Measurements from ENCODE around the gene MGMT. TPM values are rescaled to one million over a fixed set of nuclear protein-coding genes. Genes with fewer than 3 reads are reported as not detected.

Gene MGMT
- total and polyA plus RNA-seq, 8 donors, result 1.2 to 37.8 (median 21.3) TPM

DNA sequence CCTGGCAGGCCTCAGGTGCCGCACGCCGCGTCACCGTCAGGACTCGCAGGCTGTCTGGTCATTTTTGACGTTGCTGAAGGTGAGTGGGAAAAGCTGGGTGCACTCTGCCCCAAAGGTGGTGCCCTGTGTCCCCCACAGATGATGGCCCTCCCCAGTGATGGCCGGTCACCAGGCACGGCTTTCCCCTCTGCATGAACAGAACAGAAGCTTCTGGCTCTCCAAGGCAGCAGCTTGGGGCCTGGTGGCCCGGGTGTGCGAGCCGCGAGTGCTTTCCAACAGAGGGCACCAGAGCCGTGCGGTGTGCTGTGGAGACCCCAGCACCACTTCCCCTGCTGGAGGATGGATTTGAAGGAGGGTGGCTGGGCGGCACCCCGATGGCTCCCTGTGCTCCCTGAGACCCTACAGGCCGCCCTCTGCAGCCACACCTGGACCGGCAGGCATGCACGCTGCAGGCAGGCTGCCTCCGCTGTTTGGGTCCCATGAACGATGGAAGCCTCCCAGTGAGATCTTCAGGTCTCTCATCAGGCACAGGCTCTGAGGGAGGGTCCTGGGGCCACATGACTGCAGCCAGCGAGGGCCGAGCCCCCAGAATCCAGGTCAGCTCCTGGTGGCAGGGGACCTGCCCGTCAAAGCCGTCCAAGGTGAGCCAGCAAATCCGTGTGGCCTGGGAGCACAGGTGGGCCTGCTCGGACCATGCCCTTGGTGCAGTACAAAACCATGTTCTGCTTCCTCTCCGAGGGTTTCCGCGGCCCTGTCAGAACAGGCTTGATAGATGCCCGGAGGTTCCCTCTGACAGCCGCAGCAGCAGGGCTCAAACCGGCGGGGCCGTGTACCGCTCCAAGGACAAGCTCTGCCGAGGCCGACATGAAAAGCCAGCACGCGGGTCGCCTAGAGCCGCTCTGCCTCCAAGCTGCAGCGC, 301.7 kb downstream of the MGMT start:
- intact Hi-C loops (cut with DNase I; ENCODE audit: low total_unique reads), result no loop called here
- 88 to 93% (median 91%) methylated on average over 28 to 44 of the region's 44 CpGs for WGBS, 5 donors
- no peaks in the 10 kb centered on the region for H3K9me3 ChIP-seq
- H3K36me3 ChIP-seq, result peaks cover 5 to 60% (median 23%) of the 10 kb centered on the region in 4 donors
- DNase-seq, result peak in 1 of 2 donors; percentile 22
- H3K4me3 ChIP-seq, result no peak overlapping the region
- H3K27ac ChIP-seq, result no peak overlapping the region
- no peaks in the 10 kb centered on the region for H3K27me3 ChIP-seq
- no peak for TF ChIP-seq POLR2AphosphoS5 (IDR thresholded peaks at IDR 0.05)
- no peak for TF ChIP-seq EP300 (IDR thresholded peaks at IDR 0.05)
- TF ChIP-seq, protein P1, sequence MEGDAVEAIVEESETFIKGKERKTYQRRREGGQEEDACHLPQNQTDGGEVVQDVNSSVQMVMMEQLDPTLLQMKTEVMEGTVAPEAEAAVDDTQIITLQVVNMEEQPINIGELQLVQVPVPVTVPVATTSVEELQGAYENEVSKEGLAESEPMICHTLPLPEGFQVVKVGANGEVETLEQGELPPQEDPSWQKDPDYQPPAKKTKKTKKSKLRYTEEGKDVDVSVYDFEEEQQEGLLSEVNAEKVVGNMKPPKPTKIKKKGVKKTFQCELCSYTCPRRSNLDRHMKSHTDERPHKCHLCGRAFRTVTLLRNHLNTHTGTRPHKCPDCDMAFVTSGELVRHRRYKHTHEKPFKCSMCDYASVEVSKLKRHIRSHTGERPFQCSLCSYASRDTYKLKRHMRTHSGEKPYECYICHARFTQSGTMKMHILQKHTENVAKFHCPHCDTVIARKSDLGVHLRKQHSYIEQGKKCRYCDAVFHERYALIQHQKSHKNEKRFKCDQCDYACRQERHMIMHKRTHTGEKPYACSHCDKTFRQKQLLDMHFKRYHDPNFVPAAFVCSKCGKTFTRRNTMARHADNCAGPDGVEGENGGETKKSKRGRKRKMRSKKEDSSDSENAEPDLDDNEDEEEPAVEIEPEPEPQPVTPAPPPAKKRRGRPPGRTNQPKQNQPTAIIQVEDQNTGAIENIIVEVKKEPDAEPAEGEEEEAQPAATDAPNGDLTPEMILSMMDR (IDR thresholded peaks at IDR 0.05), result no peak
- TF ChIP-seq POLR2A (IDR thresholded peaks at IDR 0.05), result no peak
- H3K4me1 ChIP-seq, result no peaks in the 10 kb centered on the region

DNA sequence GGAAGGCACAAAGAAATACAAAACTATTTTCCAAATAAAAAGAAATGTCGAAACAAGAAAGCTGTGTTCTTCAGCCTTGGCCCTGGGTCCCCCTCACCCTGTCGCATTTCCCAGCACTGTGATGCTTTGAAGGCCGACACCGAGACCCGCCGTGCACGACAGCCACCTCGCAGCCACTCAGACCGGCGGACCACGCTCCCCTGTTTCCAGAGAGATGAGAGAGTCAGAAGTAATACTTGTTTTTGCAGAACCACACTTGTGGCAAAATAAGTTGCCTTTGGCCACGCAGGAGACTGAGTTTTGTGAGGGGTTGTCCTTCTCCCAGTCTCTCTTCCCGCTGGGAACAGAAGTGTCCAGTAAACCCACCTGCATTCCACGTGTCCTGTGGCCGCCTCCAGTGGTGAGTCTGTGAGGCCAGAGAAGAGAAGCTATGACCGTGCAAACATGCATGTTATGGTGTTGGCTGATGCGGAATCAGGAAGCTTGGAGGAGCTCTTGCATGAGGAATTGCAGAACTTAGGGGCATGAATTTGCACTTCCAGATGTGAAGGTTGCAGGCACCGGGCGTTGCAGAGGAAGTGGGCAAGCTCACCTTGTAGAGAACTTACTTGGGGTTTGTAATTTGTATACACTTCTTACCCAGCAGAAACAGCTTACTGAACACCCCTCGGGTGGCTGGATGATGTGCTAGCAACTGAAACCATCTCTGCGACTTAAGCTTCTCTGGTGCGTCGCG, 302.5 kb downstream of the MGMT start:
- TF ChIP-seq EP300 (IDR thresholded peaks at IDR 0.05), result no peak
- TF ChIP-seq POLR2AphosphoS5 (IDR thresholded peaks at IDR 0.05), result no peak
- no peak for TF ChIP-seq POLR2A (IDR thresholded peaks at IDR 0.05)
- TF ChIP-seq, protein P1 (IDR thresholded peaks at IDR 0.05), result no peak
- peak in 1 of 2 donors; percentile 21 for DNase-seq
- Histone ChIP-seq H3K4me3 (no peak overlapping the region), H3K9me3 (no peaks in the 10 kb centered on the region), H3K36me3 (peaks cover 5 to 66% (median 25%) of the 10 kb centered on the region in 4 donors), H3K27me3 (no peaks in the 10 kb centered on the region), H3K27ac (no peak overlapping the region), H3K4me1 (no peaks in the 10 kb centered on the region)
- 93 to 96% (median 94%) methylated on average over 24 of the region's 24 CpGs for WGBS, 5 donors
- intact Hi-C loops (cut with DNase I; ENCODE audit: low total_unique reads), result no loop called here

DNA sequence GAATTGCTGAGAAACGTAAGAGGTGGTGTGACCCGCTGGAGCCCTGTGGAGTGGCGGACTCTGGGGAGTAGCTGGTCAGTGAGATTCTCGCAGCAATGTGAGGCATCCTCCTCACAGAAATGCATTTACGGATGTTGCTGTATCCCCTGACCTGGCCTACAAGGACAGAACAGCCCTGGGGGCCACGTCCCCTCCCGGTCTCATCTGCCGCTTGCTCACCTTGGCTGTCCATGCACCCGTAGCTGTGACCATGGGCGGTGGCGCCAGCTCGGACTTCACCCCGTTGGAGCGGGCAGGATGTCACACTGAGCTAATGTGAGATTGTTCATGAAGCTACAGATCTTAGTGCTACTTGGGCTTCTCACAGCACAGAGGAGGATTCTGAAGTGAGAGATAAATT, 303.2 kb downstream of the MGMT start:
- H3K27ac ChIP-seq, result no peak overlapping the region
- H3K27me3 ChIP-seq, result no peaks in the 10 kb centered on the region
- 89 to 94% (median 92%) methylated on average over 14 of the region's 14 CpGs for WGBS, 5 donors
- peak in 1 of 2 donors; percentile 17 for DNase-seq
- TF ChIP-seq POLR2AphosphoS5 (IDR thresholded peaks at IDR 0.05) (no peak), EP300 (IDR thresholded peaks at IDR 0.05) (no peak), POLR2A (IDR thresholded peaks at IDR 0.05) (no peak)
- TF ChIP-seq, protein P1 (IDR thresholded peaks at IDR 0.05), result no peak
- H3K4me3 ChIP-seq, result no peak overlapping the region
- H3K9me3 ChIP-seq, result no peaks in the 10 kb centered on the region
- intact Hi-C loops (cut with DNase I; ENCODE audit: low total_unique reads), result no loop called here
- peaks cover 5 to 66% (median 25%) of the 10 kb centered on the region in 4 donors for H3K36me3 ChIP-seq
- no peaks in the 10 kb centered on the region for H3K4me1 ChIP-seq

DNA sequence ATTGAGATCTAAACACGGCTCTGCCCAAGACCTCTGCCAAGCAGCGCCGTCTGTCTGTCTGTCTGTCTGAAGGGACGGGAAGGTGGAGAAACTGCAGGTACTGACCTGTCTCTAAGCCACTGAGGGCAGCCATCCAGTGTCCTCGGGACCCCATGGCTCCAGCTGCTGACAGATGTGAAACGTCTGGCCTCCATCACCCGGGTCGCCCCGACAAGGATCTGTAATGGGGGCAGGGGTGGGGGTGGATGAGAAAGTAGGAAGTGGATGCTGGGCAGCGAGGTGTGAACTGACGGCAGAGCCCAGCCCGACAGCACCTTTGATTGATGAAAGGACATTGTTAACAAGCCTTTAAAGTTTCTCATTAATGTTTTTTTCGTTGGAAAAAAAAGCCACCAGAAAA, 304.0 kb downstream of the MGMT start:
- Histone ChIP-seq H3K27me3 (no peaks in the 10 kb centered on the region), H3K27ac (no peak overlapping the region), H3K36me3 (peaks cover 5 to 66% (median 23%) of the 10 kb centered on the region in 4 donors), H3K4me1 (no peaks in the 10 kb centered on the region), H3K9me3 (no peaks in the 10 kb centered on the region), H3K4me3 (no peak overlapping the region)
- intact Hi-C loops (cut with DNase I; ENCODE audit: low total_unique reads), result no loop called here
- WGBS, 5 donors, result 66 to 80% (median 75%) methylated on average over 13 of the region's 13 CpGs
- TF ChIP-seq, protein P1 (IDR thresholded peaks at IDR 0.05), result no peak
- TF ChIP-seq EP300 (IDR thresholded peaks at IDR 0.05) (no peak), POLR2A (IDR thresholded peaks at IDR 0.05) (no peak), POLR2AphosphoS5 (IDR thresholded peaks at IDR 0.05) (no peak)
- DNase-seq, result peak in 1 of 2 donors; percentile 18
